Stimulated activated CD4-positive, alpha-beta T cell treated with anti-CD3 and anti-CD28 coated beads, Interleukin-2, amount 100 ng/mL, for 24 hours (primary cell): Measurements from ENCODE around the gene GNAT1.

Experiments used
- DNase-seq, 2 donors: peaks; one replicate each; pipeline ENCODE4 v3.0.0-alpha.2; 2020

GNAT1 gene

DNA sequence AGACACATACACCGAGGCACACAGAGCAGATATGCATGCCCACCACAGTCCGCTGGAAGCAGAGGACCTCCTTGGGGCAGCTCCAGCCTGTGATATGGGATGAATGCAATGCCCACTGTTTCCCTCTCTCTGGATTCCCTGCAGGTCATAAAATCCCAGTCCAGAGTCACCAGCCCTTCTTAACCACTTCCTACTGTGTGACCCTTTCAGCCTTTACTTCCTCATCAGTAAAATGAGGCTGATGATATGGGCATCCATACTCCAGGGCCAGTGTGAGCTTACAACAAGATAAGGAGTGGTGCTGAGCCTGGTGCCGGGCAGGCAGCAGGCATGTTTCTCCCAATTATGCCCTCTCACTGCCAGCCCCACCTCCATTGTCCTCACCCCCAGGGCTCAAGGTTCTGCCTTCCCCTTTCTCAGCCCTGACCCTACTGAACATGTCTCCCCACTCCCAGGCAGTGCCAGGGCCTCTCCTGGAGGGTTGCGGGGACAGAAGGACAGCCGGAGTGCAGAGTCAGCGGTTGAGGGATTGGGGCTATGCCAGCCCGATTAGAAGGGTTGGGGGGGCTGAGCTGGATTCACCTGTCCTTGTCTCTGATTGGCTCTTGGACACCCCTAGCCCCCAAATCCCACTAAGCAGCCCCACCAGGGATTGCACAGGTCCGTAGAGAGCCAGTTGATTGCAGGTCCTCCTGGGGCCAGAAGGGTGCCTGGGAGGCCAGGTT is at the start of gene GNAT1:
TSS of gene GNAT1 (plus strand) at position 675 of the 725 bp plus-strand sequence. CDS start 116 bp downstream, outside the sequence.
- DNase-seq: no peak

DNA sequence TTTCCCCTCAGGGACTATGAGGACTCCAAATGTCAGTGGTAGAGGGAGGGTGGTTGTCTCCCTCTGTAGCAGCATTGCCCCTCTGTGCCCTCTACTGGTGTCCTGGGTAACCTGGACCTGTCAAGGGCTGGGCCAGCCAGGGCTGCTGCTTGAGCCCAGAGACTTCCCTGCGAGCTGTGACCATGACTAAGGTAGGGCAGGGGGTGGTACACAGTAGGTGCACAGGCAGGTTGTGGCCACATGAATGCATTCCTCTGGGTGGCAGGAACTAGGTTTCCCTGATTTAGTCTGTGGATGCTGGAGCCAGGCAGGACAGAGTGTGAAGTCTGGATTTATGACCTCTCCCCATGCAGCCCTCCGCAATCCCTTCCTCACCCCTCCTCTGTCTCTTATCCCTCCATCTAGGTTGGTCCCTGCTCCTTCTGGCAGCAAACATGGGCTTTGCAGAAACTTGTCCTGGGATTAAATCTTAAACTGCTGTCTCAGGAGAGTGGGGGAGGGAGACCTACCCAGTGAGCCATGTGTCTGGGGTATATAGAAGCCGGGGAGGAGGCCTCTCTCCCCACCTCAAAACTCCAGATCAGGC is 45.0 kb upstream of the GNAT1 start:
- DNase-seq: no peak

DNA sequence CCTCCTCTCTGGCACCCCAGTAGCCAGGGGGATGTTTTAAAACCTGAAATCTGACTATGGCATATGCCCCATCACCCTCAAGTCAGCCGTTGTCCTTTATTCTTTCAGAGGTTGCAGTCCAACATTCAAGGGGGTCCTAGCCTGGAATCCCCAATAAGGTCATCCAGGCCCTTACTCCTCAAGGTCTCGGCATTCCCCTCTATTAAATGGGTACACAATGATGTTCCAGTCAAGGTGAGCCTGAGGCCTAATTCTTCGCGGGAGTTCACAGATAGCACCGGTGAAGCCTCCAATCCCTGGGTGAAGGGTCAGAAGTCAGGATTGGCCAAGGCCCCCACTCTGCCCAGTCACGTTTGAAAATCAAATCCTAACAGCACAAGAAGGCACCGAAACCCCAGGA is 44.4 kb upstream of the GNAT1 start:
- no peak for DNase-seq

DNA sequence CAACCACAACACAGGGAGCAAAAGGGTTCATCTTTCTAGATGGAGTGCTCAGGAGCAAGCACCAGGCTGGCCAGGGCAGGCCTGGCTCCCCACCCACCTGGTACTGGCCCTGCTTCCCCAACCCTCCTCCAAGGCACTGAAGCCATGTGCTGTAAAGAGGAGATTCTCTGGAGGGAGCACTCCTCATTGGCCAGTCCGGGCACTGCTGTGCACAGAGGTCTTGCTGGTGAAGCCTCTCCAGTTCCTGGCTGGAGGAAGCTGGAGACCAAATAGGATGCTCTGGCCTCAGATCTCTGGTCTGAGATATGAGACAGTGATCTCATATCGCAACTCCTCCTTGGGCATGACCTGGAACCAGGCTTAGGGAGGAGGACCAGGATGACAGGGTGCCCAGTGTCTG is 44.0 kb upstream of the GNAT1 start:
- DNase-seq: no peak

DNA sequence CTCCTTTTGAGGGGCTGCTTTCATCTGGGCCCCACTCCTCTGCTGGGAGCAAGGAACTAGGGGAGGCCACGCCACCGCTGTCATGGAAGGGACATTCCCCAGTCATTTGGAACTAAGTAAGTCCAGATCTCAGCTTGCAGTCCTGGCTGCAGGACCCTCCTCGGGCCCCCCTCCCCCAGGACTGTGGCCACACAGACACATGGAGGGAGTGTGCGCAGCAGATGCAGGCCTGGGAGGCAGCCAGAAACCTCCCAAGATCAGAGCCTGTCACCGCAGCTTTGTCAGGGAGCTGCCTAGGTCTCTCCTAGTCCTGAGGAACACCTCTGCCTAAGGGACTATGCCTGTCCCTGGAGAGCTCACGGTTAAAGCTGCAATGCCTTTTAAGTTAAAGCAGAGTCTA is 43.5 kb upstream of the GNAT1 start:
- DNase-seq: no peak

DNA sequence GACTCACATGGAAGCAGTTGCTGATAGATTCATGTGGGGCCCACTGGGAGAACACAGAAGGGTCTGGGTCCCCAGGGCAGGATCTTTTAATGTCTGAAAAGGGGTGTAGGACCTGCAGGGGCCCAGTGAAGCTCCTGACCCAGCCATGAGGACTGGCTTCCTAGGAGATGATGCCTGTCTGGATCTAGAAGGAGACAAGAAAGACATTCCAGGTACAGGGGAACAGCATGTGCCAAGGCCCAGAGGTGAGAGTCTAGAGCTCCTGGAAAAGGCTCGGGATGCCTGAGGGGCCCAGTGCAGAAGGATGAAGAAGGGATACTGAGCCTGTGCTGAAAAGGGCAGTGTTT is 41.0 kb upstream of the GNAT1 start:
- no peak for DNase-seq

DNA sequence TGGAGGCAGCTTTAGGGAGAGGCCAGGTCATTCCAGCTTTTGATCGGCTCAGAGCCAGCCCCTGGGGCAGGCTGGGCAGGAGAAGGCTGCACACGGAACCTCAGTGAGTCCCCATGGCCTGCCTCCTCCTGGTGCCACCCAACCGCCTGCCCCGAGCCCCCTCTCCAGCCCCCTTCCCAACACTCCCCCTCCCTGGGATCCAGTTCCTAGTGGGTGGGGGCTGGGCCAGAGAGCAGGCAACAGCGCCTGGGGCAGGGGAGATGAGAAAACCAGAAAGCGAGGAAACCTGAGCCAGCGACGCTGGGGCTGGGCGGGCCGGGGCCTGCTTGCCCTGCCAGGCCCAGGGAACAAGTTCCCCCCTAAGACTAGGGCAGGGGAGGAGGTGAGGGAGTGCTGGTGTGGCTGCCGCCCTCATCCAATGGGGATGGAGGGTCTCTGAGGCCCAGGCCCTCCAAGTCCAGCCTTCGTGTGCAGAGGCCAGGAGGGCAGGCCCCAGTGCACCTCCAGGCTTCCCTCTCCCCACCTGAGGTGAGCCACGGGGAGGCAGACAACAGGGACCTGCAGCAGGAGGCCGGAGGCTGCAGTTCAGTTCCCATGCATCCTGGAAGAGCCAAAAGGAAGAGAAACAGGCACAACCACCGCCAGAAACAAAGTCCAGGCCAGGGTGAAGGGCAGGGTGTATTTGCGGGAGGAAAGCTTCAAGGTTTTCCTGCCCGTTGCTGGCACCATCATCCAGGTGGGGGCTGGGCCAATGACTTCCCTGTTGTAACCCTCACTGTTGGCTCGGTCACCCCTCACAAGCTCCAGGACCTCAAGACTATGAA is 40.3 kb upstream of the GNAT1 start:
- DNase-seq: no peak

DNA sequence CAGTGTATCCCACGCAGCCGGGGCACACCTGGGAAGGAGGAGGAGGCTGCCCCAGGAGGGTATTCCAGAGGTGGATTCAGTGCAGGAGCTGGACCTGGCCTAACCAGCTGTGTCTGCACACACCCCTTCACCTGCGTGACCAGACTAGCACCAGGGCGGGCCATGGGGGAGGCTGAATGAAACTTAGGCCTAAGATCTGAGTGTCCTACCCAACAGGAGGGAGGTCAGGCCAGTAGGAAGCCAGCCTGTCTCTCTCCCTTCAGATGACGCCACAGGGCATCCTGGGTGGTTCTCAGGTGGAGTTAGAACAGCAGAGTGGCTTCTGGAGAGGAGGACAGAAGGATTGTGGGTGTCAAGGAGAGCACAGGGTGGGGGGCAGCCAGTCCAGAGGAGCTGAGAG is 39.7 kb upstream of the GNAT1 start:
- DNase-seq: no peak

DNA sequence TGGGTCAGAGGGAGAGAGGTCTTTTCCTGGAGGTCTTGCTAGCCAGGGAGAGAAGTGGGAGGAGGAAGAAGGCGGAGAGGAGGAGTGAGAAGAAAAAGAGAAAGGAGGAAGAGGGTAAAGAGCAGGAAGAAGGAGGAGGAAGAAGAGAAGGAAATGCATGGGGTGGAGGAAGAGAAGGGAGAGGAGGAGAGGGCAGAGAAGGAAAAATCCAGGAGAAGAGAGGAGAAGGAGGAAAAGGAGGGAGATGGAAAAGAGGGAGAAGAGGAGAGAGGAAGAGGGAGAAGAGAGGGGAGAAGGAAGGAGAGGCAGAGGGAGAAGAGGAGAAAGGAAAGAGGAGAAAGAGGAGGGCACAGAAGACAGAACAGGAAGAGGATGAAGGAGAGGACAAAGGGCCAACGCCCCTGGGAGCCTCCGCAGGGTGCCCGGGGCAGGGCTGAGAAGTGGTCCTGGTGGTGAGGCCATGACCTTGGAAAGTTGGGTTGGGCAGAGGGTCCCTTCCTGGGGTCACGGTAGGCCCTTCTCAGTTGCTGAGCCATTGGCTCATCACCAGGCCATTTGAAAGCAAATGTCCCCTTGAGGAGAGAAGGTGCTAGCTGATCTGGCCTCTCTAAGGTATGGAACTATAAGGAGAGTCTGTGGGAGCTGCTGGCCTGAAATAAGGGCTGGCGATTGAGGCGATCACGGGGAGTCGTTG is 37.5 kb upstream of the GNAT1 start:
- DNase-seq: no peak

DNA sequence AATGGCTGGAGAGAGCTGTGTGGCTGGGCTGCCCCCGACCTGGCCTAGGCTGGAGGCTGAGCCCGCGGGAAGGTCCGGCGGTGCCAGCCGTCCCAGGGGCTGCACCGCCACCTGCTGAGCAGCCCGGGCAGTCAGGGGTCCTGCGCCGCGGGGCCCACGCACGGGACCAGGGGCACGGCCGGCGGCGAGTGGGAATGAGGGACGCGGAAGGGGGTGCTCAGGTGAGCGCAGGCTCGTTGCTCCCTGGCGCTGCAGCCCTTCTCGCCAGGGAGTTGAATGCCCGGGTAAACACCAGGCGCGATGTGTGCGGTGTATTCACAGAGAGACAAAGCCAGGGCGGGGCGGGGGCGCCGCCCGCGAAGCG is 37.0 kb upstream of the GNAT1 start:
- no peak for DNase-seq

DNA sequence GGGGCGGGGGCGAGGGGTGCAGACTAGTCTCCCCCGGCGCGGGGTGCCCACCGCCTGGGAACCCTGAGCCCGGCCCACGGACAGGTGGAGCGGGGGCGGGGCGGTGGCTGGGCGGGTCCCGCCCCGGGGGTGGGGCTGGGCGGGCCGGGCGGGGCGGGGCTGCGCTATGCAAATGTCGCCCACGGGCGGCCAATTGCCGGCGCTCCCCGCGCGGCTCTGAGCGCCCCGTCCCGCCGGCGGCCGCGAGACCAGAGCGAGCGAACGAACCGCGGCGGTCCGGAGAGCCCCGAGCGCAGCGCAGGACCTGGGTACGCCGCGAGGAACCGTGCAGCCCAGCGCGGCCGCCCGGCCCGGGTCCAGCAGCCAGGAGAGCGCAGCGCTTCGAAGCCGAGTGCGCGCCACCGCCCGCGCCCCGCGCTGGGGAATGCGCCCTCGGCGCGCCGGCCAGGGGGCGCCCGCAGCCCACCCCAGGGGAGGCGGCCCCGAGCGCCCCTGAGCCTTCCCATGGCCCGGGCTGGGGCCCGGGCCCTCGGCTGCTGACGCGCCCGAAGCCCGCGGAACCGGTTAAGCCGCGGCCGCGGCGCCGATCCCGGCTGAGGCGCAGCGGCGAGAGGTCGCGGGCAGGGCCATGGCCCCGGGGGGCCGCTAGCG is 36.4 kb upstream of the GNAT1 start, which contains the start of gene SEMA3F:
TSS of gene SEMA3F (plus strand) at position 485 of the 651 bp plus-strand sequence. CDS start 4,299 bp downstream, outside the sequence.
- peak; percentile 64 to 72 for DNase-seq

DNA sequence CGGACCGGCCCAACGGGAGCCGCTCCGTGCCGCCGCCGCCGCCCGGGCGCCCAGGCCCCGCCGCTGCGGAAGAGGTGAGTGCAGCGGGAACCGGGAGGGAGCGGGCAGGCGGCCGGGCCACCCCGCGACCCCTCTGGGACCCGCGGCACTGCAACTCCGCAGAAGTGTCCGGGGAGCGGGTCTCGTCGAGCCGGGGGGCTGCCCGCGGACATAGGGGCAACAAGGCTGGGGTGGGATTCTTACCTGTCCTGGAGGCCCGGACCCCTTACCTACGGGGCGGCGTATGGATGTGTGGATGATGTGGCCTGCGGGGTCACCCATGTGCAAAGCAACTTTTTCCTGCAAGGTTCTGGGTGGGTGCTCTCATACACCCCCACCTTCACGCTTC is 35.9 kb upstream of the GNAT1 start:
- DNase-seq: no peak

DNA sequence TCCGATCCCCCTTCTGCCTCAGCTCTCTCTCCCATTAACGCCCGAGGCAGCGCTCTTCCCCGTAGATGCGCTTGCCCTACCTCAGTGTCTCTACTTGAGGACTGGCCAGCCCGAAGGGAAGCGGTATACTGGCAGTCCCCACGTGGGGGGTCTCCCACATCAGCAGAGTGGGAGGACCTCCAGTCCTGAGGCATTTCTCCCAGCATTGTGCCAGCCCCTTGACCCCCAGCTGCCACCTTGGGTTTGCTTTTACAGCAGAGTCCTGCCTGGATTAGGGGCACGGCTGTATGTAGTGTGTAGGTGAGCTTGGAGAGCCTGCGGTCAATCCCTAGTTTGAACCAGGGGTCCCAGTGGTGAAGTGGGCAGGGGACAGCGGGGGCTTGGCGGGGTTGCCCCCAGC is 35.5 kb upstream of the GNAT1 start:
- no peak for DNase-seq

DNA sequence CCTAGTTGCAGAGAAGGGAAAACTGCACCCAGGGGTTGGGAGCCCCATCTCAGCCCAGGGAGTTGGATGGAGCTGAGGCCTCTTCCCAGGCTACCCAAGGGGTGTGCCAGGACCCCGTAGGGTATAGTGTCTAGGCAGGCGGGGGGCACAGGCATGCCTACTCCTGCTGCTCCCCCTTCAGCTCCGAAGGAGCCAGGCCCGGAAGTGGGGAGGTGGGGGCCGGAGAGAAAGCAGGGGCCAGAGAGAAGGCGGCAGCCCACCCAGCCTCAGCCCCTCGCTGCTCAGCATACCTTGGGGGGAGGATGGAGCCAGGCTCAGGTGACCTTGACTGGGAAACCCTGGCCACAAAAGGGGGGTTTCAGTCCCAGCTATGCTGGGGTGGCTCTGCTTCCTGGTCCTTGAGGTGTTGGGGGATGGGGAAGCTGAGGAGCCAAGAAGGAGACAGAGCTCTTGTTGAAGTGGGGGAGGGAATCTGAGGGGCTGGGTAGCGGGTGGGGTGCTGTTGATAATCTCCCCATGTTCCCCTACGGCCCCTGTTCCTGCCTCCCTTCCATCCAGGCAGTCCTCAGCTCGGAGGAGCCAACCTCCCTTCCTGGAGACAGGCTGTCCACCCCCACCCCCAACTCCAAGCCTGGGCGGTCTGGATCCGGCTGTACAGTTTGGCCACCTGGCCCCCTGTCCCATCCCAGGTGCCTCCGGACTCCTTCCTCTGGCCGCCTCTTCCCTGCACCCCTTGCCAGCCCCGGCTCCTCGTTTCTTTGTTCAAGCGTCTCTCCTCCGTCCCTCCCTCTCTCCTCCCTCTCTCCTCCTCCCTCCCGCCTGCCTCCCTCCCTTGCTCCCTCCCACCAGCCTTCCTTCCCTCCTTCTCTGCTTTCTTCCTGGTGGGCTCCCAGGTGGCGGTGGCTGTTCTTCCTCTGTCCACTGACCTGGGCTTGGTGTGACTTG is 34.6 kb upstream of the GNAT1 start:
- DNase-seq: no peak

DNA sequence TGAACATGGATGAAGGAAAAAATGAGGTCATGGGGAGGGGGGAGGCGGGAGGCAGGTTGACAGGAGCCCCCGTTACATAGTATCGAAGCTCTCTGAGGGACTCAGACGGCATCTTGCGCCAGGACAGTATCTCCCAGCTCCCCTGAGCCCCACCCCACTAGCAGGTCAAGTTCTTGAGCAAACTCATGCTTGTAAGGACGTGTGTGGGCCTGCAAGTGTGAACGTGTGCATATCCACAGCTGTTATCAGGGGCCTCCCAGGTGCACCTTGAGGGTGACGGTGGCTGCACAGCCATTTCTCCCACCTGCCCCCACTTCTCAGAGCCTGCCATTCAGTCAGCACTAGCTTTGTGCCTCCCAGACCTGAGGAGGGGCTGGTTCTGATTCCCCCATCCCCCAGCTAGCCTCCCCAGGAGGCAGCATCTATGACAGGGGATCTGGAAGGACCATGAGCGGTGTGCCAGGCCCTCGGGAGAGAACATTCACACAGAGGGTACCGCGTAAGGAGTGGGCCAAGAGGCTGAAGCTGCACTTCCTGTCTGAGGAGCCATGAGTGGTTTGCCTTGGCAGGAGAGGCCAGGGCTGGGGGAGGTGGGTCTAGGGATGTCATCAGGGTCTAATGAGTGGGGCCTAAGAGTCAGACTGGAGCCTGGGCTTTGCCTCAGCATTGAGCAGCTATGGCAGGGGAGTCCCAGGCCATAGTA is 33.4 kb upstream of the GNAT1 start:
- no peak for DNase-seq

DNA sequence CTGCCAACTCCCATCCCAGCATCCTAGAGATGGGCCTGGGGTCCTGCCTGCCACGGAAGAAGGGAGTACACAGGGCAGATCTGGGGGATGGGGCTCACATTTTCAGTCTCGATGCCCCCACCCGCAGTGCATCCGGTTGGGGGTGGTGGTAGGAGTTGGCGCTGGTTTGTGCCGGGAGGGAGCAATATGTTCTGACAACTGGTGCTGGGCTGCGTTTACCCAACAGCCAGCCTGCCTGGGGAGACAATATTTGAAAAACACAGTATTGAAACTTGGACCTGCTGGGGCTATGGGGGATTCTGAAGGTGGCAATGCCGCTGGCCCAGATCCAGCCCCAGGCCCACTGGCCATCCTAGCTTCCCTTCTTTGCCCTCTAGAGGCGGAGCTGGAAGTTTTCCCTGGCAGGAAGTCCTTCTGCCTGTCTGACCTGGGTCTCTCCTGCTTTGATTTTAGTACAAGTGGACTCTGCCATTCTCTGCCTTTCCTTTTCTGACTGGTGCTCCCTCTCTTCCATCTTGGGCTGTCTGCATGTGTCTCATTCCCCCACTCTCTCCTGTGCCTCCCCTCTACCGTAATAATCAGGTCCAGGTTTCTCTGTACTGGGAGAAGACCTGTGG is 32.8 kb upstream of the GNAT1 start:
- no peak for DNase-seq

DNA sequence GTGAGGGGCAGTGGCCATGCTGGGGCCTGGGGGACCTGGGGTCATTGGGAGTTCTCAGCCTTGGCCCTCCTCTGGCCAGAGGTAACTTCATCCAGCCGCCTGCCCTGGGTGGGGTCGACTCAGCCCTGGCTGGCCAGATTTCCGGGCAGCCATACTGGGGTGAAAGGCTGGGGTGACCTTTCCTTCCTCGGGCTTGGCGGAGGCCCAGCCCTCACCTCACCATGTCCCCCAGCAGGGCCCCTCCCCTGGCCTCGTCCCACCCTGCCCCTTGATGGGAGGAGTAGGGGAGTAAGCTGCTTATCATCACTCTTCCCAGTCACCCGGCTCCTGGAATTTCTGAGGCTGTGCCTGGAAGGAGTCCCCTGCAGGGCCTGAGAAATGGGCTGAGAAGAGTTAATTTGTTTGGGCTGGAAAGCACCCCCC is 30.8 kb upstream of the GNAT1 start:
- no peak for DNase-seq

DNA sequence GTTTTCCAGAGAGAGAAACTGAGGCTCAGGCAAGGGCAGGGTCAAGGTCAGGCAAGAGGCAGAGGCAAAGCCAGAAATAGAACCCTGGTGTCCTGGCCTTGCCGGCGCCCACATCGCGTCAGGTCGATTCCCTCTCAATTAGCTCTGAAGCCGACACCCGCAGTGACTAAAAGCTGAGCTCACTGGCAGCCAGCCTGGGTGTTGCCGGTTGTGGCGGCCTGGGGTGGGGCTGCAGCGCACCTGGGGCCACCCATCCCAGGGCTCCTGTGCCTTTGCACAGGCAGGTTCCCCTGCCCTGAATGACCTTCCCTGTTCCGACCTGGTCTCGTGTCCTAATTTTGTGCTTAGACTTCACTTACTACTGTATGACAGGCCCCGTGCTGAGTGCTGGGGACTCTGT is 30.1 kb upstream of the GNAT1 start:
- no peak for DNase-seq

DNA sequence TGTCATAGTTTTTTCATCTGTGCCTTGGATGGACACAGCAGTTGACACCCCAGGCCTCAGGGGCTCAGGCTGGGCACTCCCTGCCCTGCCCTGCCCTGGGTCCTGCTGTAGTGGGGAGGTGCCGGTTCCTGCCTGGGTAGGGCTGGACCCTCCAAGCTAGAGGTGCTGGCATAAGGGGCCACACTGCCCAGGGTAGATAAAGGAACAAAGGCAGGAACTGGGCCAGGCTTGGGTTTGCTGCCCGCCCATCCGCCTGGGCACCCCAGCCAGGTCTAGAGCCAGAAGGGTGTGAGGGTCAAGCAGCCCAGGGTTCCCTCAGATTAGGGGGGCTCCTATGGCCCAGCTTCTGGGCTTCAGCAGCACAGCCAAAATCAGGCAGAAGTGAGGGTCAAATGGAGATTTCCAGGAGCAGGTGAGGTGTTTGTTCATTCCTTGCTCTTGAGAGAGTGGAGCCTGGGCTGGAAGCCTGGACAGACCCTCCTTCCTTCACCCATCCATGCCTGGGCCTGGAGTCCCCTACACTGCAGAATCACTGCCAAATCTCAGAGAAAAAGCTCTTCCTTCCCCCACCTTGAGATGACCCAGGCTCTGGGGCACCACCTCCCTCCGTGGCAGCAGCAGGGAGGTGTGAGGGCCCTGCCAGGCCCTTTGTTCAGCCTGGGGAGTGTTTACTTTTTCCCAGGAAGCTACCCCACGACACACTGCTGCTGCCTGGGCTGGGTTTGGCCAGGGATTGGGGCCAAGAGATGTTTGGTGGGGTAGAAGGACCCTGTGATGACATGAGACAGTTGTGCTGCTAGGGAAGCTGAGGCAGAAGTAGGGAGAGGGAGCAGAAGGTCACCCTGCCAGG is 29.2 kb upstream of the GNAT1 start:
- DNase-seq: no peak
